Measurements from ENCODE around the gene ABCB8. TPM values are rescaled to one million over a fixed set of nuclear protein-coding genes. Genes with fewer than 3 reads are reported as not detected.

ABCB8 gene
- total RNA-seq, 2 experiments from 2014 or later, result 57.0 to 62.2 TPM

GRCh38 chr7:150994838-150995510, 33.3 kb upstream of the ABCB8 start:
- Mint-ChIP-seq H3K9me3 (peaks cover 11% of the 10 kb centered on the region), H3K4me3 (peak overlapping the region; percentile 54), H3K27me3 (no peaks in the 10 kb centered on the region), H3K27ac (peak overlapping the region; percentile 64), H3K36me3 (ENCODE audit: low read depth) (no peaks in the 10 kb centered on the region), H3K4me1 (ENCODE audit: low read depth) (peaks cover 50% of the 10 kb centered on the region)
- intact Hi-C loops (cut with DNase I, micrococcal nuclease), result no loop called here
- Histone ChIP-seq H3K9me3 (ENCODE audit: control insufficient read depth in 1 of 2, insufficient read depth in 1 of 2, low read length in 2 of 2) (peaks cover 15 to 21% of the 10 kb centered on the region in 2 experiments), H3K27ac (ENCODE audit: low read depth in 1 of 2, low read length in 2 of 2) (peak overlapping the region; percentile 15 to 50), H3K36me3 (ENCODE audit: insufficient read depth, low read length) (no peaks in the 10 kb centered on the region), H3K4me3 (ENCODE audit: low read length) (peak overlapping the region; percentile 35), H3K4me1 (ENCODE audit: insufficient read depth, low read length) (peaks cover 63% of the 10 kb centered on the region), H3K27me3 (ENCODE audit: control insufficient read depth in 1 of 2, insufficient read depth in 2 of 2, low read length in 2 of 2) (no peaks in the 10 kb centered on the region)
- ChIA-PET POLR2A (interaction anchor here (1.4 to 2.2 kb wide), 5 partner anchors 13 to 33 kb away, joined by 3 to 19 read pairs (median 4); no protein-coding TSS in a partner anchor), CTCF (interaction anchor here (0.8 to 1.8 kb wide), 4 partner anchors 9 to 32 kb away, joined by 3 to 6 read pairs (median 4); no protein-coding TSS in a partner anchor)
- no peak for TF ChIP-seq CTCF (IDR thresholded peaks at IDR 0.05)
- ATAC-seq (ENCODE audit: poor library complexity) (no peak), DNase-seq (no peak)

- Mint-ChIP-seq H3K9me3 (no peaks in the 10 kb centered on the region), H3K4me3 (peak overlapping the region; percentile 42), H3K27me3 (no peaks in the 10 kb centered on the region), H3K27ac (no peak overlapping the region), H3K4me1 (ENCODE audit: low read depth) (peaks cover 58% of the 10 kb centered on the region), H3K36me3 (ENCODE audit: low read depth) (no peaks in the 10 kb centered on the region)
- intact Hi-C loops (cut with DNase I, micrococcal nuclease), result no loop called here
- Histone ChIP-seq H3K4me1 (ENCODE audit: insufficient read depth, low read length) (peaks cover 73% of the 10 kb centered on the region), H3K27me3 (ENCODE audit: control insufficient read depth in 1 of 2, insufficient read depth in 2 of 2, low read length in 2 of 2) (no peaks in the 10 kb centered on the region), H3K4me3 (ENCODE audit: low read length) (no peak overlapping the region), H3K9me3 (ENCODE audit: control insufficient read depth in 1 of 2, insufficient read depth in 1 of 2, low read length in 2 of 2) (peaks cover 0 to 5% of the 10 kb centered on the region in 2 experiments), H3K36me3 (ENCODE audit: insufficient read depth, low read length) (no peaks in the 10 kb centered on the region), H3K27ac (ENCODE audit: low read depth in 1 of 2, low read length in 2 of 2) (no peak overlapping the region)
- POLR2A ChIA-PET, result interaction anchor here (1.0 to 2.3 kb wide), 3 partner anchors 14 to 22 kb away, joined by 4 to 7 read pairs (median 7); no protein-coding TSS in a partner anchor
- CTCF ChIA-PET, result interaction anchor here (1.6 kb wide), 1 partner anchor 22 kb away, joined by 3 read pairs; no protein-coding TSS in a partner anchor
- DNase-seq (no peak), ATAC-seq (ENCODE audit: poor library complexity) (no peak)
- no peak for TF ChIP-seq CTCF (IDR thresholded peaks at IDR 0.05)
Observed at GRCh38 chr7:150996376-150997074, 31.7 kb upstream of the ABCB8 start.

- DNase-seq, result peak in 1 of 14 experiments; percentile 32
- no peaks in the 10 kb centered on the region for H3K36me3 Mint-ChIP-seq (ENCODE audit: low read depth)
- no peaks in the 10 kb centered on the region for H3K27me3 Mint-ChIP-seq
- H3K4me3 Mint-ChIP-seq, result peak overlapping the region; percentile 11
- no peak overlapping the region for H3K27ac ChIP-seq (ENCODE audit: low read depth in 1 of 2, low read length in 2 of 2)
- H3K9me3 Mint-ChIP-seq, result no peaks in the 10 kb centered on the region
- POLR2A ChIA-PET, result interaction anchor here (1.0 to 2.3 kb wide), 3 partner anchors 13 to 22 kb away, joined by 4 to 7 read pairs (median 7); no protein-coding TSS in a partner anchor
- peaks cover 73% of the 10 kb centered on the region for H3K4me1 ChIP-seq (ENCODE audit: insufficient read depth, low read length)
- no peaks in the 10 kb centered on the region for H3K9me3 ChIP-seq (ENCODE audit: control insufficient read depth in 1 of 2, insufficient read depth in 1 of 2, low read length in 2 of 2)
- H3K4me3 ChIP-seq (ENCODE audit: low read length), result no peak overlapping the region
- no peak for TF ChIP-seq CTCF (IDR thresholded peaks at IDR 0.05)
- peak; percentile 14 for ATAC-seq (ENCODE audit: poor library complexity)
- peaks cover 58% of the 10 kb centered on the region for H3K4me1 Mint-ChIP-seq (ENCODE audit: low read depth)
- CTCF ChIA-PET, result interaction anchor here (1.6 kb wide), 1 partner anchor 21 kb away, joined by 3 read pairs; no protein-coding TSS in a partner anchor
- no peak overlapping the region for H3K27ac Mint-ChIP-seq
- H3K36me3 ChIP-seq (ENCODE audit: insufficient read depth, low read length), result peaks cover 5% of the 10 kb centered on the region
- intact Hi-C loops (cut with DNase I, micrococcal nuclease), result no loop called here
- H3K27me3 ChIP-seq (ENCODE audit: control insufficient read depth in 1 of 2, insufficient read depth in 2 of 2, low read length in 2 of 2), result no peaks in the 10 kb centered on the region
Observed at GRCh38 chr7:150997075-150997511, 31.2 kb upstream of the ABCB8 start.
